GM19240 (cell line): ENCODE results near the gene COQ10B.
"Not testable (repeated sequence)": the region's sequence is repeated elsewhere in the genome, so short reads cannot be mapped to it uniquely, and the experiment has no call there.

Experiments used
- DNase-seq: peaks from one replicate; pipeline ENCODE4 v3.0.0; 2011; ENCODE audit warnings: low spot score; ENCODE audit not compliant: insufficient read length

Gene COQ10B

GRCh38 chr2:197450935-197451358 is 2.4 kb upstream of the COQ10B start:
- DNase-seq, result not testable (repeated sequence)

GRCh38 chr2:197452754-197453122 is 614 bp upstream of the COQ10B start:
- no peak for DNase-seq

GRCh38 chr2:197453914-197454398 is 604 bp downstream of the COQ10B start:
- peak; percentile 39 for DNase-seq

- no peak for DNase-seq
Measured at GRCh38 chr2:197454923-197455322, 1.6 kb downstream of the COQ10B start.

- no peak for DNase-seq
Measured at GRCh38 chr2:197455428-197455827, 2.1 kb downstream of the COQ10B start.

- DNase-seq, result no peak
Measured at GRCh38 chr2:197460649-197461048, 7.3 kb downstream of the COQ10B start.

- no peak for DNase-seq
Measured at GRCh38 chr2:197461057-197461456, 7.7 kb downstream of the COQ10B start.

- no peak for DNase-seq
Measured at GRCh38 chr2:197464175-197464574, 10.8 kb downstream of the COQ10B start.

GRCh38 chr2:197472166-197472565 is 18.8 kb downstream of the COQ10B start:
- DNase-seq, result no peak

GRCh38 chr2:197477797-197478196 is 24.4 kb downstream of the COQ10B start:
- DNase-seq, result no peak

- no peak for DNase-seq
Measured at GRCh38 chr2:197480165-197481036, 27.0 kb downstream of the COQ10B start.

- DNase-seq, result not testable (repeated sequence)
Measured at GRCh38 chr2:197484248-197484647, 30.9 kb downstream of the COQ10B start.

- no peak for DNase-seq
Measured at GRCh38 chr2:197486175-197486574, 32.8 kb downstream of the COQ10B start.

GRCh38 chr2:197487385-197487784 is 34.0 kb downstream of the COQ10B start:
- DNase-seq, result no peak

- no peak for DNase-seq
Measured at GRCh38 chr2:197495433-197496134, 42.2 kb downstream of the COQ10B start.

- DNase-seq, result no peak
Measured at GRCh38 chr2:197496695-197497094, 43.3 kb downstream of the COQ10B start.

- no peak for DNase-seq
Measured at GRCh38 chr2:197497326-197497725, 44.0 kb downstream of the COQ10B start.

GRCh38 chr2:197498235-197498936 is 45.0 kb downstream of the COQ10B start:
- DNase-seq, result no peak

GRCh38 chr2:197498937-197499593 is 45.7 kb downstream of the COQ10B start:
- DNase-seq, result peak; percentile 21

- DNase-seq, result peak; percentile 71
Measured at GRCh38 chr2:197499594-197500502, 46.5 kb downstream of the COQ10B start, which contains the start of the genes HSPD1 and HSPE1. TSS of gene HSPD1 (minus strand) at chr2:197499840. CDS start at chr2:197498848, 992 bp downstream. TSS of gene HSPE1 (plus strand) at chr2:197500379. CDS start at chr2:197500437, 58 bp downstream.
